ENCODE data around the gene MFGE8. TPM values are rescaled to one million over a fixed set of nuclear protein-coding genes. Genes with fewer than 3 reads are reported as not detected.

Gene MFGE8
- total RNA-seq, 1 donor from 2014 or later: 19.9 TPM

DNA sequence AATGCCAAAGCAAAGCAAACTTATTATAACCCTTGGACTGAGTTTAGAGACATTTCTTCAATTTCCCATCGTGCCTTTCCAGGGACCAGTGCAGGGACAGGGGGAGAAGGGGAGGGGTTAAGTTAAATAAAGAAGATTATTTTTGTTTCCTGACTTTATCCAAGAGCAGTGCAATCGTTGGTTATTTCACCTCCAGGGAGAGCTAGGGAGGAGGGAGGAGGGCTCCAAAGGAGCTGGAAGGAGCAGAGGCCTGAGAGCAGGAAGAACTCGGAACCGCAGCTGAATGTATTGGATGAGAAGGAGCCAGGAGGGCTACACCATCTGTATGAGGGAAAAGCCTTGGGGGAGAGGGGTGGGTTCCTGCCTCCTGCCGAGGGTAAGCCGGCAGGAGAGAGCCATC, 38.5 kb downstream of the MFGE8 start:
- H3K9me3 Mint-ChIP-seq (ENCODE audit: unreplicated experiment): peaks cover 11% of the 10 kb centered on the region
- H3K4me1 Mint-ChIP-seq (ENCODE audit: low read depth, unreplicated experiment): peaks cover 1% of the 10 kb centered on the region
- no peak overlapping the region for H3K27ac Mint-ChIP-seq (ENCODE audit: unreplicated experiment)
- H3K27me3 Mint-ChIP-seq (ENCODE audit: unreplicated experiment): peaks cover 21% of the 10 kb centered on the region
- no peak overlapping the region for H3K4me3 Mint-ChIP-seq (ENCODE audit: unreplicated experiment)
- no peak for DNase-seq
- TF ChIP-seq, protein P1, sequence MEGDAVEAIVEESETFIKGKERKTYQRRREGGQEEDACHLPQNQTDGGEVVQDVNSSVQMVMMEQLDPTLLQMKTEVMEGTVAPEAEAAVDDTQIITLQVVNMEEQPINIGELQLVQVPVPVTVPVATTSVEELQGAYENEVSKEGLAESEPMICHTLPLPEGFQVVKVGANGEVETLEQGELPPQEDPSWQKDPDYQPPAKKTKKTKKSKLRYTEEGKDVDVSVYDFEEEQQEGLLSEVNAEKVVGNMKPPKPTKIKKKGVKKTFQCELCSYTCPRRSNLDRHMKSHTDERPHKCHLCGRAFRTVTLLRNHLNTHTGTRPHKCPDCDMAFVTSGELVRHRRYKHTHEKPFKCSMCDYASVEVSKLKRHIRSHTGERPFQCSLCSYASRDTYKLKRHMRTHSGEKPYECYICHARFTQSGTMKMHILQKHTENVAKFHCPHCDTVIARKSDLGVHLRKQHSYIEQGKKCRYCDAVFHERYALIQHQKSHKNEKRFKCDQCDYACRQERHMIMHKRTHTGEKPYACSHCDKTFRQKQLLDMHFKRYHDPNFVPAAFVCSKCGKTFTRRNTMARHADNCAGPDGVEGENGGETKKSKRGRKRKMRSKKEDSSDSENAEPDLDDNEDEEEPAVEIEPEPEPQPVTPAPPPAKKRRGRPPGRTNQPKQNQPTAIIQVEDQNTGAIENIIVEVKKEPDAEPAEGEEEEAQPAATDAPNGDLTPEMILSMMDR (IDR thresholded peaks at IDR 0.05; ENCODE audit: partially characterized antibody, unreplicated experiment): no peak
- no peaks in the 10 kb centered on the region for H3K36me3 Mint-ChIP-seq (ENCODE audit: unreplicated experiment)

DNA sequence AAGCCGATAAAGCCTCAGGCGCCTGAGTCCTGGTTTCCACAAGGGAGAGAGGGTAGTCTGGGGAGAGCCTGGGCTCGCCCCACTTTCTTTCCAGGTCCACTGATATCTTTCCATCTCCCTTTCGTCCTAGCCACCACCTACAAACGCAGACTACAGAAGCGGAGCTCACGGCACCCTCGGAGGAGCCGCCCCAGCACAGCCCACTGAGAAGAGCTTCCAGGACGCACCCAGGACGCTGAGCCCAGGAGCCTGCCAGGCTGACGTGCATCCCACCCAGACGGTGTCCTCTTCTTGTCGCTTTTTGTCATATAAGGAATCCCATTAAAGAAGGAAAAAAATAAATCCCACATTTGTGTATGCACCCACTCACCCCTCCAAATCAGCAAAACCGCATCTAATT, 38.9 kb downstream of the MFGE8 start:
- TF ChIP-seq, protein P1 (IDR thresholded peaks at IDR 0.05; ENCODE audit: partially characterized antibody, unreplicated experiment): no peak
- Mint-ChIP-seq H3K27me3 (ENCODE audit: unreplicated experiment) (peaks cover 20% of the 10 kb centered on the region), H3K4me1 (ENCODE audit: low read depth, unreplicated experiment) (peaks cover 1% of the 10 kb centered on the region), H3K36me3 (ENCODE audit: unreplicated experiment) (no peaks in the 10 kb centered on the region), H3K9me3 (ENCODE audit: unreplicated experiment) (peaks cover 11% of the 10 kb centered on the region), H3K4me3 (ENCODE audit: unreplicated experiment) (no peak overlapping the region), H3K27ac (ENCODE audit: unreplicated experiment) (no peak overlapping the region)
- no peak for DNase-seq

DNA sequence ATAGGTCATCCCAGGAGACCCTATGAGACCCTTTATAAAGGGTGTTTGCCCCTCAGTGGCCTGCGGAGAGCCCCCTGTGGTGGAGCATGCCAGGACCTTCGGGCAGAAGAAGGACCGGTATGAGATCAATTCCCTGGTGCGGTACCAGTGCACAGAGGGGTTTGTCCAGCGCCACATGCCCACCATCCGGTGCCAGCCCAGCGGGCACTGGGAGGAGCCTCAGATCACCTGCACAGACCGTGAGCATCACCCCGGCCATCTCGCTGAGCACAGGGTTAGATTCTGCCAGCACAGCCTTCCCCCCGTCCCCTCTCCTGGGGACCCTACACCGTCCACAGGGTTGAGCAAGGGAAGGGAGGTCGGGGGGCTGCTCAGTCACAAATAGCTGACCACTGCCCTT, 39.4 kb downstream of the MFGE8 start:
- Mint-ChIP-seq H3K4me1 (ENCODE audit: low read depth, unreplicated experiment) (peaks cover 1% of the 10 kb centered on the region), H3K27me3 (ENCODE audit: unreplicated experiment) (peaks cover 19% of the 10 kb centered on the region), H3K4me3 (ENCODE audit: unreplicated experiment) (no peak overlapping the region), H3K36me3 (ENCODE audit: unreplicated experiment) (no peaks in the 10 kb centered on the region), H3K9me3 (ENCODE audit: unreplicated experiment) (peaks cover 11% of the 10 kb centered on the region), H3K27ac (ENCODE audit: unreplicated experiment) (no peak overlapping the region)
- DNase-seq: no peak
- TF ChIP-seq, protein P1 (IDR thresholded peaks at IDR 0.05; ENCODE audit: partially characterized antibody, unreplicated experiment): no peak

DNA sequence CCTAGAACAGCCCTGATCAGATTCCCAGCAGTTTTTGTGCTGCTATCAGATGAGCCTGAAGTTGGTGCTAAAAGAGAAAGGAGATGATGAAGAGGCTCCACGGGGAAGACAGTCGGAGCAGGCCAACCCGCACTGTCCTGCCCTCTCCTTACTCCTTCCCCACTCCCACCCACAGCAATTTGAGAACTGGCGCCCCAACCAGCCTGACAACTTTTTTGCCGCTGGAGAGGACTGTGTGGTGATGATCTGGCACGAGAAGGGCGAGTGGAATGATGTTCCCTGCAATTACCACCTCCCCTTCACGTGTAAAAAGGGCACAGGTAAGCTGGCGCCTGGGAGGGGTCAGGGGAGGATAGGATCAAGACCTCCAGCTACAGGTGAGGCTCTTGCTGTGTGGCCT, 40.5 kb downstream of the MFGE8 start:
- Mint-ChIP-seq H3K4me1 (ENCODE audit: low read depth, unreplicated experiment) (no peaks in the 10 kb centered on the region), H3K9me3 (ENCODE audit: unreplicated experiment) (peaks cover 13% of the 10 kb centered on the region), H3K27me3 (ENCODE audit: unreplicated experiment) (peaks cover 22% of the 10 kb centered on the region), H3K36me3 (ENCODE audit: unreplicated experiment) (peaks cover 2% of the 10 kb centered on the region), H3K4me3 (ENCODE audit: unreplicated experiment) (no peak overlapping the region), H3K27ac (ENCODE audit: unreplicated experiment) (no peak overlapping the region)
- TF ChIP-seq, protein P1 (IDR thresholded peaks at IDR 0.05; ENCODE audit: partially characterized antibody, unreplicated experiment): no peak
- no peak for DNase-seq

DNA sequence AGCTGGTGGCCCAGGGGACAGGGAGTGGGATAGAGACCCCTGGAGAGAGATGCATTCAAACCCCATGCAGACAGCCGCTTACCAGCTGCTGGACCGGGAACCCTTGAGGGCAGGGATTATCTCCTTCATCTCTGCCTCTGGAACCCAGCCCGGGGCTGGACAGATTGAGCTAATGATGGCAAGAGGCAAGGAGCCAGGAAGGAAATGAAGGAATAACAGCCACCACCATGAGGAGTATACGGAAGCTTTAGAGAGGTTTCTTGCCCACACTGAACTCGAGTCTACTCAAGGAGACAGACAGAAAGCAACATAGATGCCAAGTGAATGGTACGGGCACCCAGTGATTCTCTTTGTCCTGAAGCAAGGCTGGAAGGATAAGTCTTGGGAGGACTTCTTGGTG, 41.1 kb downstream of the MFGE8 start:
- Mint-ChIP-seq H3K4me1 (ENCODE audit: low read depth, unreplicated experiment) (no peaks in the 10 kb centered on the region), H3K9me3 (ENCODE audit: unreplicated experiment) (peaks cover 15% of the 10 kb centered on the region), H3K4me3 (ENCODE audit: unreplicated experiment) (no peak overlapping the region), H3K36me3 (ENCODE audit: unreplicated experiment) (peaks cover 4% of the 10 kb centered on the region), H3K27ac (ENCODE audit: unreplicated experiment) (no peak overlapping the region), H3K27me3 (ENCODE audit: unreplicated experiment) (peaks cover 24% of the 10 kb centered on the region)
- DNase-seq: no peak
- TF ChIP-seq, protein P1 (IDR thresholded peaks at IDR 0.05; ENCODE audit: partially characterized antibody, unreplicated experiment): no peak
